Fibroblast of skin of right biceps (primary cell): Measurements from ENCODE around the gene SAMD14.
A peak's percentile ranks its signal among the peaks of the same experiment; 100 is the strongest.

Experiments used
- DNase-seq: peaks from one replicate; pipeline ENCODE4 v3.0.0-alpha.2; 2013

SAMD14 gene

GRCh38 chr17:50129728-50130558 lies at the start of gene SAMD14:
Gene SAMD14, minus strand, starts transcription at chr17:50130160. Its CDS starts 5,201 bp downstream, at chr17:50124959.
- DNase-seq: peak; percentile 67

- DNase-seq: peak; percentile 93
Observed at GRCh38 chr17:50177983-50178834, 48.2 kb upstream of the SAMD14 start.

GRCh38 chr17:50177476-50177875 lies 47.5 kb upstream of the SAMD14 start:
- DNase-seq: no peak

GRCh38 chr17:50176559-50177357 lies 46.8 kb upstream of the SAMD14 start:
- peak; percentile 47 for DNase-seq

DNA sequence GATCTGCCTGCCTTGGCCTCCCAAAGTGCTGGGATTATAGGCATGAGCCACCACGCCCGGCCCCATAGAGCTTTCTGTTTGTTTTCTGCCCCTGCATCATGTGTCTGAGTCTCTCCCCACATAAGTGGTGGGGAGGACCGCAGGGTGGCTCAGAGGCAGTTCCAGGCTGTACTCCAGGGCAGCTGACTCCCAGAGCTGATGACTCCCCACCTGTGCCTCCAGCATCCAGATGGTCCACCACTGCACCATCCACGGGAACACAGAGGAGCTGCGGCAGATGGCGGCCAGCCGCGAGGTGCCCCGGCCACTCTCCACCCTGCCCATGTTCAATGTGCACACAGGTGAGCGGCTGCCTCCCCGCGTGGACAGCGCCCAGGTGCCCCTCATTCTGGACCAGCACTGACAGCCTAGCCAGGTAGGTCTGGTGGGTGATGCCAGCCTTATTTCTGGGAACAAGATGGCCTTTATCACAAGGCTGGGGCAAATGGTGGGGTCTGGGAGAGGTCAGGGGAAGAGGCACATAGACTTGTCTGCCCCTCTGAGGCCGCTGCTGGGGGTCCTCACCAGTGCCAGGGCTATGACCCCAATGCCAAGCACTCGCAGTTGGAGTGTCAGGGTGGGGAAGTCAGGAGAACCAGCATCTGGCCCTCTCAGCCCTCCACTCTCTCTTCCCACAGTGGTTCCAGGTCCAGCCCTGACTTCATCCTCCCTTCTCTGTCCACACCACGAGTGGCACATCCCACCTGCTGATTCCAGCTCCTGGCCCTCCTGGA lies 45.3 kb upstream of the SAMD14 start:
- no peak for DNase-seq

DNA sequence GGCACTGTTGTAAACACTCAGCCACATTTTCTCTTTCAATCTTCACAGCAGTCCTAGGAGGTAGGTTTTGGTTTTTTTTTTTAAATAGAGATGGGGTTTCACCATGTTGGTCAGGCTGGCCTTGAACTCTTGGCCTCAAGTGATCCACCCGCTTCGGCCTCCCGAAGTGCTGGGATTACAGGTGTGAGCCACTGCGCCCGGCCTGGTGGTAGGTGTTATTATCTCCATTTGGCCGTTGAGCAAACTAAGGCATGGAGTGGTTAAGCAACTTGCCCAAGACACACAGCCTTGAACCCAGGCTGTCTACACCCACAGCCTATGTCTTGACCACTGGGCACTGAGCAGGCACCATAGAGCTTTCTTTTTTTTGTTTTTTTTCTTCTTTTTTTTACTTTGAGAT lies 44.5 kb upstream of the SAMD14 start:
- no peak for DNase-seq

GRCh38 chr17:50173335-50173941 lies 43.5 kb upstream of the SAMD14 start:
- DNase-seq: peak; percentile 89

- no peak for DNase-seq
Observed at GRCh38 chr17:50172936-50173334, 43.0 kb upstream of the SAMD14 start.

- no peak for DNase-seq
Observed at GRCh38 chr17:50172130-50172529, 42.2 kb upstream of the SAMD14 start.

GRCh38 chr17:50171371-50172071 lies 41.6 kb upstream of the SAMD14 start:
- DNase-seq: no peak

GRCh38 chr17:50170662-50171370 lies 40.9 kb upstream of the SAMD14 start:
- DNase-seq: no peak

GRCh38 chr17:50169881-50170459 lies 40.0 kb upstream of the SAMD14 start:
- DNase-seq: no peak

GRCh38 chr17:50169121-50169764 lies 39.3 kb upstream of the SAMD14 start:
- peak; percentile 79 for DNase-seq

DNA sequence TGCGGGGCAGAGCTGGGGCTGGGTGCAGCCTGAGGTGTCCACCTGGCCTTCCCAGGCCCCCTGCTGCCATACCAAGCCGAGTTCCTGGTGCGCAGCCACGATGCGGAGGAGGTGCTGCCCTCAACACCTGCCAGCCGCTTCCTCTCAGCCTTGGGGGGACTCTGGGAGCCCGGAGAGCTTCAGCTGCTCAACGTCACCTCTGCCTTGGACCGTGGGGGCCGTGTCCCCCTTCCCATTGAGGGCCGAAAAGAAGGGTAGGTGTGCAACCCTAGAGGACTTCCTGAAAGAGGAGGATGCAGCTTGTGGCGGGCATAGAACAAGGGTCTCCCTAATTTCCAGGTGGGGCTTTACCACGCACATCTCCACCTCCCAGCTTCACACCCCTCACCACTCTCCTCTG lies 38.4 kb upstream of the SAMD14 start:
- no peak for DNase-seq

DNA sequence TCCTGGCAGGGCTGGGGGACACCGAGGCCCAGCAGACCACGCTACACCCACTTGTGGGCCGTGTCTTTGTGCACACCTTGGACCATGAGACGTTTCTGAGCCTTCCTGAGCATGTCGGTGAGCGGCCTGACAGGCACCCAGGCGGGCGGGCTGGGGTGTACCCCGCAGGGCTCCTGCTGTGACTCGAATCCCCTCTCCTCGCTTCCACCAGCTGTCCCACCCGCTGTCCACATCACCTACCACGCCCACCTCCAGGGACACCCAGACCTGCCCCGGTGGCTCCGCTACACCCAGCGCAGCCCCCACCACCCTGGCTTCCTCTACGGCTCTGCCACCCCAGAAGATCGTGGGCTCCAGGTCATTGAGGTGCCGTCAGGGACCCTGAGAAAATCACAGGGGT lies 37.4 kb upstream of the SAMD14 start:
- no peak for DNase-seq

GRCh38 chr17:50166518-50167181 lies 36.7 kb upstream of the SAMD14 start:
- DNase-seq: no peak

GRCh38 chr17:50165867-50166517 lies 36.0 kb upstream of the SAMD14 start, which contains the start of gene SGCA:
Gene SGCA, plus strand, starts transcription at chr17:50166005. Its CDS starts 36 bp downstream, at chr17:50166041.
- no peak for DNase-seq

DNA sequence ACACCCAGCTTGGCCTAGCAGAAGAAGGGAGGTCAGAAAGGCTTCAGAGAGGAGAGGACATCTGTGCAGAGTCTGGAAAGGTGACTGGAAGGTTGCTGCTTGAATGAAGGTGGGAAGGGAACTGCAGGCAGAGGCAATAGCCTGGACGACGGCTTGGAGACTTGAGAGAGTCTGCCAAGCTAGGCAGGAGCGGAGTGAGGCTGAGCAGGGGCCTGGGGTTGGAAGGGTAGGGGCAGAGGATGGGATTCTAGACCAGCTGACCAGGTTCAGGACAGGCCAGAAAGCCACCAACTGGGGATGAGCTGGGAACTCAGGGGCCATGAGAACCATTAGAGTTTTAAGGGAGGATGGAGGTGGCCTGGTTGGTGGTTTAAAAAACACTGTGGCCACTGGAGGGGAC lies 35.5 kb upstream of the SAMD14 start:
- DNase-seq: no peak
